GM21360 (cell line): ENCODE measurements around the gene ADCY7.

Experiments
- ATAC-seq: cut with Tn5 transposase; IDR thresholded peaks from one replicate; pipeline ENCODE4 v1.9.1; 2021; ENCODE audit warnings: mild to moderate bottlenecking, moderate library complexity; ENCODE audit not compliant: unreplicated experiment

Gene ADCY7

DNA sequence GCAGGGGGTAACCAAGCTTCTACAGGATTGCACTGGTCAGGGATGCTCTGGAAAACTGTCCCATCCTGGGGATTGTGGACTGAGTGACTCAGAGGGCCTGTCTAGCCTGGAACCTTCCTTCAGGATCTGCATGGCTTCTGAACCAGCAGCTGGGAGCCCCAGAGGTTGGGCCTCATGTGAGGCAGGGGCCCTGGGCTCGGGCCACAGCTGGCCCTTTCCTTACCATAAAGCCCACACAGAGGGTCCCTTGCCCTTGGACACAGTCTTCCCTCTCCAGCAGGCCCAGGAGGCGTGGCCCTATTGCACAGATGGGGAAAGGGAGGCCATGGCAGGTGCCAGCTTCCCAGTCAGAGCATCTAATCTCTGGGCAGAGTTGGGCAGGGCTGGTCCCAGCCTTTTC is 30.5 kb downstream of the ADCY7 start:
- no peak for ATAC-seq

DNA sequence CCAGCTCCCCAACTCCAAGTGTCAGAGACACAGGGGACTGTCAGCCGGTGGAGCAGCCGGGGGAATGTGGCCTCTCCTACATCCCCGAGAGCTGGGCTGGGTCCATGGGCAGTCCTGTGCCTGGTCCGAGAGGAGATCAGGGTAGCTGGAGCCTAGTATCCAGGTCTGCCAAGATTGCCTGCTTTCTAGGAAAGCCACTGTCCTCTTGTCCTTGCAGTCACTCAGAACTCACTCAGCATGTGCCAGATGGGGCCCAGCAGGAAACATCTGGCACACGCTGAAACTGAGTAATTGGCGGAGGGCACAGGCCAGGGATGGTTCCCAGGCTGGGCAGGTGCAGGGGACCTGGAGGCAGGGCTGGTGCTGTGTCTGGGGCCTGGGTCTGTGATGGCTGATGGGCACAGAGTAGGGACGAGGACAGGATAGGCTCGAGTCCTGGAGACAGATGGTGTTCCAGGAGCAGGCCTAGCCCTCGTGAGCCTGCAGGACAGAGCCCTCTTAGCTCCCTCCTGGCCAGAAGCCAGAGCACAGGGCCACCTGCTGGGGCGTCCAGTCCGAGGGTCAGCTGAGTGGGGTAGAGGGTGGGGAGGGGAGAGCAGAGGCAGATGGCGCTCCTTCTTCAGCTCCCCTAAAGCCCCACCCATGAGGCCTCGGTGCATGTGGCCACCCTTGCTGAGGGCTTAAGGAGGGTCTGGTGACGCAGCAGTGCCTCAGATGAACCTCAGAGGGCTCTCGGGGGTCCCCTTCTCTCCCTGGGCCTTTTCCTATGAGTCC is 31.1 kb downstream of the ADCY7 start:
- ATAC-seq, result no peak

DNA sequence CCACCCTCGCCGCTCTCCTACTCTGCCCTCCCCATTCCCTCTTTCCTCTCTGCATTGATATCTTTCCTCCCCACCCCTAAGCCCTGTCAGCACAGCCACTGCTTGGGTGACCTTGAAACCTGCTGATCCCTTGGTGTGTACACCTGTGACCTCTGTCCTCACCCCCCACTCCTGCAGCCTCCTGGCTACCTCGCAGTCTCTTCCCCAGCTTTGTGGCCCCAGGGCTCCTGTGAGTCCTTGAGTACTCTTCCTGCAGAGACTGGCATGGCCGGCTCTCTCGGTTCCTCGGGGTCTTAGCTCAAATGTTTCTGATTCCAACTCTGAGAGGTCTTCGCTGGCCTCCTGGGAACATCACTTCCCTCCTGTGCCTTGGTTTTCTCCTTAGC is 31.7 kb downstream of the ADCY7 start:
- no peak for ATAC-seq

DNA sequence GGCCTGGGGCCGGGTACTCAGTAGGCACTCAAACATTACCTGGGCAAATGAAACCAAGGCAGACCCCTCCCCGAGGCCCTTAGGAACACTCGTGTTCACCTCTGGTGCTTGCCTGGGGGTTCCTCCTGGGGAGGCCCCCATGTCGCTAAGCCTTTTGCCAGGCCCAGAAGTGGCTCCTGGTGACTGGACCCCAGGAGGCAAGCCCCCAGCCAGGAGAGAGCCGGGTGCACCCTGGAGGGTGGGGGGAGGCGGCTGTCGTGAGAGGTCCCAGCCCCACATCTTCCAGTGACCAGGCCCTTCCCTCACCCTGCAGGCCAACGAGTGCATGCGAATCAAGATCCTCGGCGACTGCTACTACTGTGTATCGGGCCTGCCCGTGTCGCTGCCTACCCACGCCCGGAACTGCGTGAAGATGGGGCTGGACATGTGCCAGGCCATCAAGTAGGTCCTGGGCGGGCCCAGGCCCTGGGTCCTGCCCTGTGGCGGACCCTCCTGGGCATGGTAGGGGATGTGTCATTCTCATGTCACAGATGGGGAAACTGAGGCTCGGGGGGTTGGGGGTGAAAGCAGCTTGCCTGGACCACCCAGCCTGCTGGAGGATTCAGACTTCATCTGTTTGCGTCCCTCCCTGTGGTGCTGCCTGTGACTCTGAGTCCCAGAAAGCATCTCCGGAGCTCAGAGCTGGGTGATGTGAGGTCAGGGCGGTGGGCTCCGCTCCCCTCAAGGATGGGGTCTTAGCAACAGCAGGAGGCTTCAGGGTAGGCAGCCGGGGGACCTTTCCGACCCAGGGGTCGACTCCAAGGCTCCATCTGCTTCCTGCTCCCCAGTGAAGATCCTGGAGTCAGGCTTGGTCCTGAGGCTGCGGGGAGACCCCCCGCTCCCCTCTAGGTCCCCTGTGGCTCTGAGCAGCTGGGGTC is 32.5 kb downstream of the ADCY7 start:
- no peak for ATAC-seq

DNA sequence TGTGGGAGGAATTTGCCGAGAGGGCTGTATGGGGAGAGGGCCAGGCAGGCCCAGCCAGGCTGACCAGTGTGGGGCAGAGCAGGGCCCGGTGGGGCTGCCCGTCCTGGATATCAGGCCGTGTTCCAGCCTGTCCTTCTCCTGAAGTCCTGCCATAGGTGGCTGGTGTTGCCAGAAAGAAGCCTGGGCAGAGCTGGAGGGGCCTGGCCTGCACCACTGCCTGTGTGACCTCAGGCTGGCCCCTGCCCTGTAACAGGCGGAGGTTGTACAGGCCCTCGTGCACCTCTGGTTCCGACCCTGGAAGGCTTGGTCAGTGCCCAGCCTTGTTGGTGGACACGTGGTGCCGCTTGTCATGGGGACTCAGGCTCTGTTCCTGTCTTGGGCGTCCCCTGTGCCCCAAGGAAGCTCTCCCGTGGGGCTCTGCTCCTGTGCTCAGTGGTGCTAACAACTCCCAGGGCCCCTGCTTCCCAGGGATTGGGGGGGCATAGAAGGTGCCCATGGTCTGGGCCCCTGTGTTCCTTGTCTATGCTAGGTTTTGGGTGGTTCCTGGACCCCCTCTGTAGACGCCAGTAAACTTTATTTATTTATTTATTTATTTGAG is 33.3 kb downstream of the ADCY7 start:
- ATAC-seq, result no peak

DNA sequence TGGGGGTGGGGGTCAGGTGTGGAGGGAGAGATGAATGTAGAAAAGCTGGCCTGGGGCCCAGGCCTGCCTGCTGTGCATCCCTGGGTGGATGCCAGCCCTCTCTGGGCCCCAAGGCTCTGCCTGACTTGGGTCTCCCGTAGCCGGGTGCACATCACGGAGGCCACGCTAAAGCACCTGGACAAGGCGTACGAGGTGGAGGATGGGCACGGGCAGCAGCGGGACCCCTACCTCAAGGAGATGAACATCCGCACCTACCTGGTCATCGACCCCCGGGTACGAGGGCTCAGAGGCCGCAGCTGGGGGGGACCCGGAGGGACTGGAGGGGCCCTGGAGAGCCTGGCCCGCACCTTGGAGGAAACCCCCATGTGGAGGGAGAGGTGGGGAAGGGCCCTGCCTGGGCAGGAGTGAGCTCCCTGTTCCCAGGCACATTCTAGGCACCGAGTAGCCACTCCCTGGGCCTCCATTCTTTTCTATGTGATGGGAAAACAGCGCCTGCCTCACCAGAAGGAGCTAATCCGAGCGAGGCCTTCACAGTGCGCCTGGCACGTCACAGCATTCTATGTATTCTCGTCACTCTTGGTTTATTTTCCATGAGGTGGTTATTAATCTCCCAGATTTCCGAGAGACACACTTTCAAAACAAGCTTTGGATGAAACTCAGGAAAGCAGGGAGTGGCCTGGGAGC is 34.7 kb downstream of the ADCY7 start:
- ATAC-seq, result no peak

DNA sequence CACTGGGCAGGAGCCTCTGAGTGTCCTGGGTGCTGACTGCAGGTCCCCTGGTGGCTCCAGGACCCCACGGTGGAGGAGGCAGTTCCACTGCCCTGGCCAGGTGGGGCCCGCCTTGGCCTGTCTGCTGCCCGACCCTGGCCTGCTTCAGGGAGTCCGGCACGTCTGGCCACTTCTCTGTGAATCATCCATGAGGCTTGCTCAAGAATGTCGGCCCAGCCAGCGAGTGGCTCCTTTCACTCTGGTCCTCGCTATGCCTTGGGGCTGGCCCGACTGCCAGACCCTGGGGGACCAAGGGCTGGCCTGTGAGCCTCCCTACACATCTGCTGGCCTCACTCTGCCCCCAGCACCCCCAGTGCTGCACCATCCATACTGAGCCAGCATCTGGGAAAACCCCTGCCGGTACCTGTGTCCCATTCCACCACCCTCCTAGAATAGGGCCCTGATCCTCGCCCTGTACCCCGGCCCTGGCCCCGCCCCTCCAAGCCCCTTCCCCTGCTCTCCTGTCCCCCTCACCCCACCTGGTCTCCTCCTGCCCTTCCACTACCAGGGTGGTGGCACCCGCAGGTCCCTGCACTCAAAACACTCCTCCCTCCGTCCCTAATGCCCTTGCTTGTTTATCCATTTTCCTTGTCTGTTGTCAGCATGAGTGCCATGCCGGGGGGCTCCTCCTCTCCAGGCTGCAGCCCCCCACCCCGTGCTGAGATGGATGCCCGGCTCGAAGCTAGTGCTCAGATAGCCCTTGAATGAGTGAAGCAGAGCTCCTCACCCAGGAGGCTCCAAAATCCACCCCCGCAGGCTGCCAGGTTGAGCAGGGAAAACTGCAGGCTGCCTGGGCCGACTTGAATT is 35.5 kb downstream of the ADCY7 start:
- no peak for ATAC-seq

DNA sequence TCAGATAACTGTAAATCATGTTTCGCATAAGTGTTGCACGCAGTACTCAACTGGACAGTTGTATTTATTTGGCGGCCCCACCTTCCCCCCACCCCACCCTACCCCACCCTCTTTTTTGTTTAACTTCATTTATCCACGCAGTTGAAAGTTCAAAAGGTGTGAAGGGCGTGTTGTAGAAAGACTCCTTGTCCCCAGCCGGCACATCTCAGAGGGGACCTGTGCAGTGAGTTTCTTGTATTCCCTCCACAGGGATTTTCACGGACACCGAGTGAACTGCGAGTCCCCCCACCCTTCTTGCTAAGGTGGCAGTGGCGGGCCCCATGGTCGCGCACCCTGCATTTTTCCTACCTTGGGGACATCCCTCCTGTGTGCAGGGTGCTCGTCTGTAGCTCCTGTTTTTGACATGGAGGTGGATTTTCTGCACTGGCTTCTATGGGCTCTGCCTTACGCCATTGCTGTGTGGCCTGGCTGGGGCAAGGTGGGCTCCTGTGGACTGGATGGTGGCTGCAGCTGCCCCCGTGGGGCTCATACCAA is 36.2 kb downstream of the ADCY7 start:
- no peak for ATAC-seq

DNA sequence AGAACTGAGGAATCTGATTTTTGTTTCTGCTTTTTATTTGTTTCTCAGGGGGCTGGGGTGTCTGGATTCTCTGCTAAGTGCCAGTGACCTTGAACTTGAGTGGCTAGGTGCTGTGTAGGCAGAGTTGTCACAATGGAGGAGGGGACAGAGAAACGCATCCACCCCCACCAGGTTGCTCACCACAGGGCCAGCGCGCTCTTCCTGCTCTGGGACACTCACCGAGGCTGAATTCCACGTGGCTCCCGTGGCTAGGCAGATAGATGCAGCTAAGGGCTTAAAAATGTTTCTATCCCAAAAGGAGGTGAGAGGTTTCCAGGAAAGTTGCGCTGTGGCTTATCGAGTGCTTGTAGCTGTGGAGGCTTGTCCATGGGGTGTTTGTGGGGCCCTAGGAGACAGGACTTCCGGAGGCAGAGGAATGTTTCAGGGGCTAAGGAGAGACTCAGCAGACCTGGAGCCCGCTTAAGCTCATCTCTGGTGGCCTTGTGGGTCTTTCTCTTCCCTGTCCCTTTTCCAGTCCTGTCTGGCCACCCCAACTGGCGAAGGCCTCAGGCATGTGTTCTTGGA is 36.8 kb downstream of the ADCY7 start:
- no peak for ATAC-seq

DNA sequence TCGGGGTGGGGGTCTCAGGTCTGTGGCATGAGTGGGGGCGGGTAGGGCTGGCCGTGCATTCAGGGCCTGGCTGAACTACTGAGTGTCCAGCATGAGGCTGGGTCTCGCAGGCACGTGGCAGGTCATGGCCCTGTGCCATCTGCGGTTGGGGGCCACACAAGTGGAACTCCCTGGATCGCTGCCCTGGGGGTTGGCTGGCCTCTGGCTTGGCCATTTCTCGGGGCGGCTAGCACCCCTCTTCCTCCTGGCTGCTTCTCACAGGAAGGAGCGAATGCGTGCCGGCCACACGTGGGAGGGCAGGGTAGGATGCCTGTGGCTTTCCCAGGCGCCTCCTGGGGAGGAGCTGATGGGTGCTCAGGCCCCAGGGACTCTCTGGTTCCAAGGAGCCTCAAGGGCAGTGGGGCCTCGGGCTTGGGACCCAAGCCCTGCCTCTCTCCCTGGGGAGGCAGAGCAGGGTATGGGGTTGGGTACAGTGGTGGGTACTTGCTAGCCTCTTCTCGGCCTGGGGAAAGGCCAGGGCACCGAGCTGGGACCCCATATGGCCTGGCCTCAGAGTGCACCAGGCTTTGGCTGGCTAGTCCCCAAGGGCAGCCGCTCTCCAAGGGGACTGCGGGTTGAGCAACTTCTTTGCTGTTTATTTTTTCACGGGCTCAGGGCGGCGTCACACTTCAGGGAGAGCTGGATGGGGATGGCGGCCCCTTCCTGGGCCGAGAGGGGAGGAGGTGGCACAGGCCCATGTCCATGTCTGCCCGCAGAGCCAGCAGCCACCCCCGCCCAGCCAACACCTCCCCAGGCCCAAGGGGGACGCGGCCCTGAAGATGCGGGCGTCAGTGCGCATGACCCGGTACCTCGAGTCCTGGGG is 37.5 kb downstream of the ADCY7 start:
- ATAC-seq, result no peak

DNA sequence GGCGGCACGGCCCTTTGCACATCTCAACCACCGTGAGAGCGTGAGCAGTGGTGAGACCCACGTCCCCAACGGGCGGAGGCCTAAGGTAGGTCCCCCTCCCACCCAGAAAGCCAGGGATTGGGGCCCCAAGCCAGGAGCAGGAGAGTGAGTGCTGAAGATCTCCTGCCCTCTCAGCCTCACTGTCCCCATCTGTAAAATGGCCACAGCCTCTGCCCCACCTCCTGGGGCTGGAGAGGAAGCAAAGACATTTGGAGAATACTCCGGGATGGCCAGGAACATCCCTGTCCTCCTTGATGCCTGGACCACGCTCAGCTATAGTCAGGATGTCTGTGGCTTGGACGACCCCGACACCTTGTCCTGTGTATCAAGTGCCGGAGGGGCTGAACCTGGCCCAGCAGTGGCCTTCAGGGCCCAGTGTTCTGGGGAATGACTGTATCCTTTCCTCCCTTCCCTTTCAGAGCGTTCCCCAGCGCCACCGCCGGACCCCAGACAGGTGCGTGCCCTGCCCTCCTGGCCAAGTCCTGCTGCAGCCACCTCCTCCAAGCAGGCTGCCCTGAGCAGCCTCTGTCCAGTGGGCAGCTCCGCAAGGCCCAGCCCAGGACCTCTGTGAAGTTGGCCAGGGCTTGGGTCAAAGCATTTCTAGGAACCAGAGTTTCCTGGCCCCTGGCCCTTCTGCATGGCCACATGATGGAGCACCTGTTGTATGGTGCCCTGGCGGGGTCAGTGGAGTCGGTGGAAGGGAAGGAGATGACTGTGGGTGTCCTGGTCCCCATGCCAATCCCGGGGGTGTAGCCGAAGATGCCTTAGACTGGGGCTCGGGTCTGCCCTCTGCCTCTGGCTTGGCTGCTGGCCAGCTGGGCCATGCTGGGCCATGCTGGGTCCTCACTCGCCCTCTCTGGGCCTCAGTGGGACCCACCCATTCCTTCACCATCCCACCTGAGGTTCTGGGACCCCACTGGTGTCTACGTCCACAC is 38.4 kb downstream of the ADCY7 start:
- ATAC-seq, result no peak

DNA sequence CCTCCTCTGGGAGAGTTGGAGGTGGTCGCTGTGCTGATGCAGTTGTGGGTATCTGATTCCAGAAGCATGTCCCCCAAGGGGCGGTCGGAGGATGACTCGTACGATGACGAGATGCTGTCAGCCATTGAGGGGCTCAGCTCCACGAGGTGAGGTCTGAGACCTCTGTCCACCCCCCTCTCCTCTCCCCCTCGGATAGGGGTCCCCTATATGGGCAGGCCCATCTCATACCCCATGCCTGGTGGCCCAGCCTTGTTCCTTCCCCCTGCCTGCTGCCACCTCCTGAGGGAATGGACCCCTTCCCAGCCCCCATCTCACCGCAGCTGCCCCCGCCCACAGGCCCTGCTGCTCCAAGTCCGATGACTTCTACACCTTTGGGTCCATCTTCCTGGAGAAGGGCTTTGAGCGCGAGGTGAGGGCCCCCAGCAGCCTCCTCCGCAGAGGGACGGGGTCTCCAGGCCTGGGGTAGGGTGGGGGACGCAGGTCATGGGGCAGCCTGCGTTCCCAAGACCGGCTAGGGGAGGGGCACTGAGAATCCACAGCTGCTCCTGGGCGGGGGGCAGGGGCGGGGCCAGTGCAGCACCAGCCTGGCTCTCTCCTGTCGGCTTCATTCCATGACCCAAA is 39.2 kb downstream of the ADCY7 start:
- no peak for ATAC-seq

DNA sequence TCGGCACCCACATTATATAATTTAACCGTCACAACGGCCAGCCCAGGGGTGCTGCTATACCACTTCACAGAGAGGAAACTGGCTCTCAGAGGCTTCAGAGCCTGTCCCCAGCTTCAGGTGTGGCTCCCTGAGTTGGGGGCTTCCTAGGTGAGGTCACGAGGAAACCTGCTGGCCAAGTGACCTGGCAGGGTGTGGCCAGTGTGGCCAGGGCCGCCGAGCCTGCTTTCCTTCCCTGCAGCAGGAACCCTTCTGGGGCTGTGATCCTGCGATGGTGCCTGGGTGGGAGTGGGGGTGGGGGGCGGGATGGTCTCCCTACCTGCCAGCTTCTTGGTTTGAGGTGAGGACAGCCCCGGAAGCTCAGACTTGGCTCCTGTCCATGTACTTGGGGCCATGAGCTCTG is 39.9 kb downstream of the ADCY7 start:
- ATAC-seq, result no peak

DNA sequence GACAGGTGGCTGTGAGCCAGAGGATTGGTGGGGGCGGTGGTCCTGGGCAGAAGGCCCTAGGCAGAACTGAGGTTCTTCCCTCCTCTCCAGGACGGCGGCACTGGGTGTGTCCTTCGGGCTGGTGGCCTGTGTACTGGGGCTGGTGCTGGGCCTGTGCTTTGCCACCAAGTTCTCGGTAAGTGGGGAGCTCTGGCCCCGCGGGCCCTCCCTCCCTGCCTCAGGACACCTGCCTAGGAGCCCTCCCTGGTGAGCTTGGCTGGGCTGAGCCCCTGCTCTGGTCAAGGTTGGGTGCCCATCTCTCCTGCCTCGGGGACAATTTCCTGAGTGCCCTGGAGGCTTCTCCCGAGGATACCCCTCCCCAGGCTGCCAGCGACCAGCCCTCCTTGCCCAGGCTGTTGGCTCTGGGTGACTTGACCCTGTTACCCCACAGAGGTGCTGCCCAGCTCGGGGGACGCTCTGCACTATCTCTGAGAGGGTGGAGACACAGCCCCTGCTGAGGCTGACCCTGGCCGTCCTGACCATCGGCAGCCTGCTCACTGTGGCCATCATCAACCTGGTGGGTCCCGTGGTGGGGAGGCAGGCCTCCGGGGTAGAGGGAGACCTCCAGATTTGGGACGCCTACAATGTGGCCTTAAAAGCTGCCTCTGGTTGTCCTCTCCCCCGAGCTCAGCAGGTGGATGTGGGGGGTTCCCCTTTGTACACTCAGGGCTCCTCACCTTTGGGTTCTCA is 42.0 kb downstream of the ADCY7 start:
- no peak for ATAC-seq

DNA sequence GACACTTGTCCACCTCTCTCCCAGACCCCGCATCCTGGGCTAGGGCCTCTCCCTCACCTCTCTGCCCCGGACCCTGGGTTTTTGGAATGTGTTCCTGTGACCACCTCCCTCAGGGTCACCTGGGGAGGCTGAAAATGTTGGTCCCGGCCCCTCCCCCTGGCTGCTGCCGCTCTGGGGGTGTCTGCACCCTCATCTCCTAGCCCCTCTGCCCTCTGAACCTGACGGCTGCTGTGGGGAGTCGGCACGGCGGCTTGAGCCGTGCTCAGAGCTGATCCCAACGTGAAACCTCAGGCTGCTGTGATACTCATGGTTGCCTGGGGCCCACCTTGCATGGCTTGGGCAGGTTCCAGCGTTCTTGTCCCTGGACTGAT is 42.8 kb downstream of the ADCY7 start:
- no peak for ATAC-seq

DNA sequence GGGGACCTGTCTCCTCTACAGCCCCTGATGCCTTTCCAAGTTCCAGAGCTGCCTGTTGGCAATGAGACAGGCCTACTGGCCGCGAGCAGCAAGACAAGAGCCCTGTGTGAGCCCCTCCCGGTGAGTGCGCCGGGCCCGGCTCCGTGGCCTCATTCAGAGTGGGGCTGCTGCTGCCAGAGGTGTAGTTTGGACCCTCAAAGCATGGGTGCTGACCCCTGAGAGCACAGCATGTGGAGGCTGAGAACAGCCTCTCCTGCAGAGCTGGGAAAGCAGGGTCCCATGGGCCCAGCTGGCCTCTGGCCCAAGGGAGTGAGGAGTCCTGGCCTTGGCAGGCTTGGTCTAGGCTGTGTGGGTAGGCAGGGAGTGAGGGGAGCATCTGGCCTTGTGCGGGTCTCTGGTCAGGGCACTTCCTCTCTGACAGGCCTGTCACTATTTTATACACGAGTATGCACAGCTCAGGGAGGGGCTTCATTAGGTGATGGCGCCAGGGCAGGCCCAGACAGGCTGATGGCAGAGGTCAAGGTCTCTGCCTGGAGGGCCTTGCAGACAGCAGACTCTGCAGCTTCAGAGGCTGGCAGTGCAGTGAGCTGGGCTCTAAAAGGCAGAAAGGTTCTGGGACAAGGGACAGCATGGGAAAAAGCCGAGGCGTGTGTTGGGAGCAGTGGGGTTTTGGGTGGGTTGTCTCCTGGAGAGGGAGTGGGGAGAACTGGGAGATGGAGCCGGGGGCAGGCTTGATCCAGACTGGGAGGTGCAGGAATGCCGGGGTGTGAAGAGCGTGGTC is 43.4 kb downstream of the ADCY7 start:
- ATAC-seq, result no peak
